C4-2B (cell line): ENCODE data around the gene FAM20C.

Source experiments
- ZFX ChIP-seq: fragments of 450-650 bp; IDR thresholded peaks from 2 replicates; pipeline ENCODE4 v1.6.1; 2017
- TF ChIP-seq, protein P1 (sequence below): fragments of 450-650 bp; conservative IDR thresholded peaks from 2 replicates; pipeline ENCODE4 v1.5.1; 2017; ENCODE audit warnings: mild to moderate bottlenecking

GRCh38 chr7:214410-215212, 22.2 kb downstream of the FAM20C start:
- TF ChIP-seq, protein P1, sequence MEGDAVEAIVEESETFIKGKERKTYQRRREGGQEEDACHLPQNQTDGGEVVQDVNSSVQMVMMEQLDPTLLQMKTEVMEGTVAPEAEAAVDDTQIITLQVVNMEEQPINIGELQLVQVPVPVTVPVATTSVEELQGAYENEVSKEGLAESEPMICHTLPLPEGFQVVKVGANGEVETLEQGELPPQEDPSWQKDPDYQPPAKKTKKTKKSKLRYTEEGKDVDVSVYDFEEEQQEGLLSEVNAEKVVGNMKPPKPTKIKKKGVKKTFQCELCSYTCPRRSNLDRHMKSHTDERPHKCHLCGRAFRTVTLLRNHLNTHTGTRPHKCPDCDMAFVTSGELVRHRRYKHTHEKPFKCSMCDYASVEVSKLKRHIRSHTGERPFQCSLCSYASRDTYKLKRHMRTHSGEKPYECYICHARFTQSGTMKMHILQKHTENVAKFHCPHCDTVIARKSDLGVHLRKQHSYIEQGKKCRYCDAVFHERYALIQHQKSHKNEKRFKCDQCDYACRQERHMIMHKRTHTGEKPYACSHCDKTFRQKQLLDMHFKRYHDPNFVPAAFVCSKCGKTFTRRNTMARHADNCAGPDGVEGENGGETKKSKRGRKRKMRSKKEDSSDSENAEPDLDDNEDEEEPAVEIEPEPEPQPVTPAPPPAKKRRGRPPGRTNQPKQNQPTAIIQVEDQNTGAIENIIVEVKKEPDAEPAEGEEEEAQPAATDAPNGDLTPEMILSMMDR = no peak
- no peak for TF ChIP-seq ZFX
